Neutrophil (primary cell): Measurements from ENCODE around the gene RYR2.

Experiments used
- H3K27ac ChIP-seq: fragments of 200-600 bp; sonication (generic); 2 replicates; pipeline ENCODE4 v1.5.1; 2016; ENCODE audit warnings: mild to moderate bottlenecking, moderate library complexity
- H3K27me3 ChIP-seq: fragments of 200-600 bp; sonication (generic); 2 replicates; pipeline ENCODE4 v1.6.0; 2016; ENCODE audit warnings: mild to moderate bottlenecking
- H3K36me3 ChIP-seq: fragments of 200-600 bp; sonication (generic); 2 replicates; pipeline ENCODE4 v1.5.1; 2017
- H3K4me1 ChIP-seq, 2 experiments: fragments of 200-600 bp in 1 of 2; sonication (generic) in 1 of 2; 1 replicate in 1 of 2; 2 replicates in 1 of 2; pipeline versions ENCODE4 v1.5.1 to v1.6.1; 2013 to 2016; ENCODE audit warnings: low read depth in 1 of 2, low read length in 1 of 2, mild to moderate bottlenecking in 1 of 2, moderate library complexity in 1 of 2; ENCODE audit not compliant: control insufficient read depth in 1 of 2, insufficient read depth in 1 of 2
- H3K4me3 ChIP-seq, 2 experiments: fragments of 200-600 bp in 1 of 2; sonication (generic) in 1 of 2; 1 replicate in 1 of 2; 2 replicates in 1 of 2; pipeline ENCODE4 v1.5.1; 2013 to 2016; ENCODE audit warnings: low read depth in 1 of 2, low read length in 1 of 2, mild to moderate bottlenecking in 1 of 2, moderate library complexity in 1 of 2
- H3K9me3 ChIP-seq: fragments of 200-600 bp; sonication (generic); 2 replicates; pipeline ENCODE4 v1.5.1; 2016
- TF ChIP-seq, protein P1 (sequence below): fragments of 200-600 bp; sonication (generic); IDR thresholded peaks from 2 replicates; pipeline ENCODE4 v1.5.1; 2016; ENCODE audit warnings: antibody characterized with exemption

The RYR2 gene

DNA sequence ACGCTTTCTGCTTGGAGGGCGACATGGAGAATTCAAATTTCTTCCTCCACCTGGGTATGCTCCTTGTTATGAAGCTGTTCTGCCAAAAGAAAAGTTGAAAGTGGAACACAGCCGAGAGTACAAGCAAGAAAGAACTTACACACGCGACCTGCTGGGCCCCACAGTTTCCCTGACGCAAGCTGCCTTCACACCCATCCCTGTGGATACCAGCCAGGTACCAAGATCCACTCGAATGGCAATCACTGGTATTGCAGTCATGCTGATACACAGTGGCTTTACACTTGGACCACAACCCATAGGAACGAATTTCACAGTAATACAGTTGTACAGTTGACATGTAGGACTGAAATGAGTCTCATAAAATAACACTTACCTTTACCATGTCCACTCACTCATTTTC, 461.3 kb downstream of the RYR2 start:
- H3K36me3 ChIP-seq: no peaks in the 10 kb centered on the region
- H3K4me1 ChIP-seq: no peaks in the 10 kb centered on the region
- H3K4me3 ChIP-seq: no peak overlapping the region
- no peaks in the 10 kb centered on the region for H3K27me3 ChIP-seq
- H3K9me3 ChIP-seq: no peaks in the 10 kb centered on the region
- TF ChIP-seq, protein P1, sequence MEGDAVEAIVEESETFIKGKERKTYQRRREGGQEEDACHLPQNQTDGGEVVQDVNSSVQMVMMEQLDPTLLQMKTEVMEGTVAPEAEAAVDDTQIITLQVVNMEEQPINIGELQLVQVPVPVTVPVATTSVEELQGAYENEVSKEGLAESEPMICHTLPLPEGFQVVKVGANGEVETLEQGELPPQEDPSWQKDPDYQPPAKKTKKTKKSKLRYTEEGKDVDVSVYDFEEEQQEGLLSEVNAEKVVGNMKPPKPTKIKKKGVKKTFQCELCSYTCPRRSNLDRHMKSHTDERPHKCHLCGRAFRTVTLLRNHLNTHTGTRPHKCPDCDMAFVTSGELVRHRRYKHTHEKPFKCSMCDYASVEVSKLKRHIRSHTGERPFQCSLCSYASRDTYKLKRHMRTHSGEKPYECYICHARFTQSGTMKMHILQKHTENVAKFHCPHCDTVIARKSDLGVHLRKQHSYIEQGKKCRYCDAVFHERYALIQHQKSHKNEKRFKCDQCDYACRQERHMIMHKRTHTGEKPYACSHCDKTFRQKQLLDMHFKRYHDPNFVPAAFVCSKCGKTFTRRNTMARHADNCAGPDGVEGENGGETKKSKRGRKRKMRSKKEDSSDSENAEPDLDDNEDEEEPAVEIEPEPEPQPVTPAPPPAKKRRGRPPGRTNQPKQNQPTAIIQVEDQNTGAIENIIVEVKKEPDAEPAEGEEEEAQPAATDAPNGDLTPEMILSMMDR: no peak
- H3K27ac ChIP-seq: no peak overlapping the region

DNA sequence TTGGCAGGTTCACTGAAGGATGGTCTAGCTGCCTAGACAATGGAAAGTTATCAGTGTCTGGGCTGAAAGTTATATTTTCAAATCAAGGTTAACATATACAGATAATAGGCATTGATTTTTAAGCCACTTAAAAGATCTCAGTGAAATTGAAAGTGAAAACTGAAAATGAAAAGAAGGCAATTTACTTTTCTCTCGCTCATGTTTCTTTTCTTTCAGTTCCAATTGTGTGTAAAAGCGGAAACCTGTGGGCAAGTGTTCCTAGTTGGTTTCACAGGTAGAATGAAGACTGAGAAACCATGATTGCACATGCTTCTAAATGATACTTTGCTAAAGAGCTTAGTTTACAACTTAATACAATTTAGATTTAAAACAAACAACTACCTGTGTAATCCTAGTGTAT, 465.0 kb downstream of the RYR2 start:
- H3K27me3 ChIP-seq: no peaks in the 10 kb centered on the region
- TF ChIP-seq, protein P1: no peak
- no peaks in the 10 kb centered on the region for H3K36me3 ChIP-seq
- H3K27ac ChIP-seq: no peak overlapping the region
- no peaks in the 10 kb centered on the region for H3K9me3 ChIP-seq
- H3K4me3 ChIP-seq: no peak overlapping the region
- H3K4me1 ChIP-seq: no peaks in the 10 kb centered on the region

DNA sequence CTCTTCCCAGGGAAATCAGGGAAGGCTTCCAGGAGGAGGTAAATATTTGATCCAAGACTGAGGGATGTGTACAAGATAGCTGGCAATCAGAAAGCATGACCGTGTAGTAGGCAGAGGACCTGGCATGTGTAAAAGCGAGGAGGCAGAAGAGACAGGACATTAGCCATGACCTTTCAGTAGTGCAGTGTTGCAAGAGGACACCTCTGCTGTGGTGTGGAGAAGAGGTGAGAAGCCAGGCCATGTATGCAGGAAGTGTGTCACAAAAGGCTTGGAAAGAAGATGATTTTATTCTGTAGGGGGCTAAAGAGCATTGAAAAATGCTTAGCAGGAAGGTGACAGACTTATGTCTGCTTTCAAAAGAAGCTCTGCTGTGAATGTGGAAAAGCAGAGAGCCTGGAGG, 467.8 kb downstream of the RYR2 start:
- no peaks in the 10 kb centered on the region for H3K9me3 ChIP-seq
- TF ChIP-seq, protein P1: no peak
- no peak overlapping the region for H3K27ac ChIP-seq
- no peak overlapping the region for H3K4me3 ChIP-seq
- H3K27me3 ChIP-seq: no peaks in the 10 kb centered on the region
- H3K4me1 ChIP-seq: no peaks in the 10 kb centered on the region
- H3K36me3 ChIP-seq: no peaks in the 10 kb centered on the region

- H3K36me3 ChIP-seq: no peaks in the 10 kb centered on the region
- TF ChIP-seq, protein P1: no peak
- no peaks in the 10 kb centered on the region for H3K9me3 ChIP-seq
- H3K4me1 ChIP-seq: no peaks in the 10 kb centered on the region
- no peaks in the 10 kb centered on the region for H3K27me3 ChIP-seq
- H3K4me3 ChIP-seq: no peak overlapping the region
- H3K27ac ChIP-seq: no peak overlapping the region
Observed at GRCh38 chr1:237525102-237525501, 483.1 kb downstream of the RYR2 start.

- Histone ChIP-seq H3K4me3 (no peak overlapping the region), H3K9me3 (no peaks in the 10 kb centered on the region), H3K27ac (no peak overlapping the region), H3K4me1 (no peaks in the 10 kb centered on the region), H3K36me3 (no peaks in the 10 kb centered on the region), H3K27me3 (no peaks in the 10 kb centered on the region)
- TF ChIP-seq, protein P1: no peak
Observed at GRCh38 chr1:237527761-237528160, 485.8 kb downstream of the RYR2 start.

GRCh38 chr1:237528545-237528944, 486.6 kb downstream of the RYR2 start:
- H3K4me1 ChIP-seq: no peaks in the 10 kb centered on the region
- H3K4me3 ChIP-seq: no peak overlapping the region
- H3K9me3 ChIP-seq: no peaks in the 10 kb centered on the region
- H3K27ac ChIP-seq: no peak overlapping the region
- H3K27me3 ChIP-seq: no peaks in the 10 kb centered on the region
- TF ChIP-seq, protein P1: no peak
- no peaks in the 10 kb centered on the region for H3K36me3 ChIP-seq
